Measurements from ENCODE around the gene NHLRC4. TPM values are rescaled to one million over a fixed set of nuclear protein-coding genes. Genes with fewer than 3 reads are reported as not detected.

NHLRC4 gene
- polyA plus RNA-seq, 1 donor (not counting 4 experiments of a cell fraction or from before 2014, with no cell fraction given): 0.10 TPM

DNA sequence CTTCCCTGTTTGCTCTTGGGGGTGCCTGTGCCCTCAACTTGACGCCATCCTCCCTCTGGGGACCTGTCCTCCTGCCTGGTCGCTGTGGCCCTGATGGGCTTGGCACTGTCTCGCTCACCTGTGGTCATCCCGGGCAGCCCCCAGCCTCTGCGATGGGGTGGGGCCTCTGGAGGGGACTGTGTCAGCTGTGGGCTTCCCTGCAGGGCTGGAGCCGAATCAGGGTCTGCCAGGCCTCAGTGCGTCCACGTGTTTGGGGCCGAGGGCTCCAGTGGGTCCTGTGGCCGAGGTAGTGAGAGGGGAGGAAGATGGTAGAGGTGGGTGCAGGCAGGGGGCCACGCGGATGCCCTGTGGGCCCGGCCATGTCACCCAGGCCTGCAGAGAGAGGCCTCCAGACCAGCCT is 11.0 kb downstream of the NHLRC4 start:
- Histone ChIP-seq H3K27me3 (ENCODE audit: control insufficient read depth, extremely low read depth, insufficient read depth, low read length) (no peaks in the 10 kb centered on the region), H3K9me3 (ENCODE audit: control insufficient read depth, low read depth, low read length) (no peaks in the 10 kb centered on the region), H3K36me3 (ENCODE audit: control insufficient read depth in 2 of 2, extremely low read depth in 1 of 2, insufficient read depth in 2 of 2, low read length in 2 of 2) (peaks cover 8 to 9% of the 10 kb centered on the region in 2 experiments), H3K9ac (ENCODE audit: control insufficient read depth, extremely low read depth, insufficient read depth, low read length) (no peak overlapping the region), H3K4me2 (ENCODE audit: control insufficient read depth, extremely low read depth, insufficient read depth, low read depth, low read length) (no peak overlapping the region), H2AFZ (ENCODE audit: control insufficient read depth, low read length) (no peak overlapping the region), H3K27ac (ENCODE audit: control insufficient read depth, insufficient read depth, low read length) (no peak overlapping the region), H4K20me1 (ENCODE audit: control insufficient read depth, extremely low read depth, insufficient read depth, low read length) (no peaks in the 10 kb centered on the region), H3K4me3 (ENCODE audit: control insufficient read depth in 2 of 3, extremely low read depth in 1 of 3, insufficient read depth in 2 of 3, low read depth in 1 of 3, low read length in 3 of 3) (no peak overlapping the region), H3K79me2 (ENCODE audit: control insufficient read depth, insufficient read depth, low read length) (no peaks in the 10 kb centered on the region), H3K4me1 (ENCODE audit: control insufficient read depth, extremely low read depth, insufficient read depth, low read length) (no peaks in the 10 kb centered on the region), H3K9me1 (ENCODE audit: control insufficient read depth, extremely low read depth, insufficient read depth, low read length) (no peaks in the 10 kb centered on the region)
- dilution Hi-C loops (cut with MboI; ENCODE audit: extremely low pct_ligation_motif_present, low sequenced_read_pairs): no loop called here
- DNase-seq (ENCODE audit: low read depth, low spot score) (no peak), FAIRE-seq (no peak)
- TF ChIP-seq EZH2 (IDR thresholded peaks at IDR 0.05; ENCODE audit: low read length): no peak
- TF ChIP-seq, protein P1, sequence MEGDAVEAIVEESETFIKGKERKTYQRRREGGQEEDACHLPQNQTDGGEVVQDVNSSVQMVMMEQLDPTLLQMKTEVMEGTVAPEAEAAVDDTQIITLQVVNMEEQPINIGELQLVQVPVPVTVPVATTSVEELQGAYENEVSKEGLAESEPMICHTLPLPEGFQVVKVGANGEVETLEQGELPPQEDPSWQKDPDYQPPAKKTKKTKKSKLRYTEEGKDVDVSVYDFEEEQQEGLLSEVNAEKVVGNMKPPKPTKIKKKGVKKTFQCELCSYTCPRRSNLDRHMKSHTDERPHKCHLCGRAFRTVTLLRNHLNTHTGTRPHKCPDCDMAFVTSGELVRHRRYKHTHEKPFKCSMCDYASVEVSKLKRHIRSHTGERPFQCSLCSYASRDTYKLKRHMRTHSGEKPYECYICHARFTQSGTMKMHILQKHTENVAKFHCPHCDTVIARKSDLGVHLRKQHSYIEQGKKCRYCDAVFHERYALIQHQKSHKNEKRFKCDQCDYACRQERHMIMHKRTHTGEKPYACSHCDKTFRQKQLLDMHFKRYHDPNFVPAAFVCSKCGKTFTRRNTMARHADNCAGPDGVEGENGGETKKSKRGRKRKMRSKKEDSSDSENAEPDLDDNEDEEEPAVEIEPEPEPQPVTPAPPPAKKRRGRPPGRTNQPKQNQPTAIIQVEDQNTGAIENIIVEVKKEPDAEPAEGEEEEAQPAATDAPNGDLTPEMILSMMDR (optimal IDR thresholded peaks at IDR 0.05 in 1 of 3, IDR thresholded peaks at IDR 0.05 in 1 of 3, conservative IDR thresholded peaks at IDR 0.05 in 1 of 3; ENCODE audit: extremely low read depth in 1 of 3, insufficient read depth in 2 of 3, low read length in 3 of 3): no peak

DNA sequence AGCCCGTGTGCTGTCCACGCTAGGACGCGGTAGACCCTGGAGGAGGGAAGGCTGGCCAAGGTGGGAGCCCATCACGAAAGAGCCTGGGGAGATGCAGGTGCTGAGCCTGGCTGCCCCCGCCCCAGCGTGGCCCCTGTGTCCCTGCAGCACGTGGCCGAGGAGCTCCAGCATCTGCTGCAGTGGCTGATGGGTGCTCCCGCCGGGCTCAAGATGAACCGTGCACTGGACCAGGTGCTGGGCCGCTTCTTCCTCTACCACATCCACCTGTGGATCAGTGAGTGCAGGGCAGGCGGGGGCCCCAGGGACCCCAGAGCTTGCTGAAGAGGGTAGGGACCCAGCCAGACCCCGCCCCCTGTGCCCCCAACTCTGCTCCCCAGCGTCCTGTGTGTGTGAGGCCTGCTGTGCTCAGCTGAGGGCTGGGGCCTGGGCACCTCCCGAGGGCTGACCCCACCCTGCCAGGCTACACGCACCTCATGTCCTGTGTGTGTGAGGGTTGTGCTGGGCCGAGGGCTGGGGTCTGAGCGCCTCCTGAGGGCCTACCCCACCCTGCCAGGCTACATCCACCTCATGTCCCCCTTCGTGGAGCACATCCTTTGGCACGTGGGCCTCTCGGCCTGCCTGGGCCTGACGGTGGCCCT is 11.5 kb downstream of the NHLRC4 start:
- H3K79me2 ChIP-seq (ENCODE audit: control insufficient read depth, insufficient read depth, low read length): no peaks in the 10 kb centered on the region
- no peaks in the 10 kb centered on the region for H3K4me1 ChIP-seq (ENCODE audit: control insufficient read depth, extremely low read depth, insufficient read depth, low read length)
- no peak overlapping the region for H3K27ac ChIP-seq (ENCODE audit: control insufficient read depth, insufficient read depth, low read length)
- H3K36me3 ChIP-seq (ENCODE audit: control insufficient read depth in 2 of 2, extremely low read depth in 1 of 2, insufficient read depth in 2 of 2, low read length in 2 of 2): peaks cover 9% of the 10 kb centered on the region in 2 experiments
- TF ChIP-seq, protein P1 (optimal IDR thresholded peaks at IDR 0.05 in 1 of 3, IDR thresholded peaks at IDR 0.05 in 1 of 3, conservative IDR thresholded peaks at IDR 0.05 in 1 of 3; ENCODE audit: extremely low read depth in 1 of 3, insufficient read depth in 2 of 3, low read length in 3 of 3): no peak
- no peak for TF ChIP-seq EZH2 (IDR thresholded peaks at IDR 0.05; ENCODE audit: low read length)
- no peak overlapping the region for H3K4me3 ChIP-seq (ENCODE audit: control insufficient read depth in 2 of 3, extremely low read depth in 1 of 3, insufficient read depth in 2 of 3, low read depth in 1 of 3, low read length in 3 of 3)
- no peaks in the 10 kb centered on the region for H3K9me3 ChIP-seq (ENCODE audit: control insufficient read depth, low read depth, low read length)
- H3K9ac ChIP-seq (ENCODE audit: control insufficient read depth, extremely low read depth, insufficient read depth, low read length): no peak overlapping the region
- no peak overlapping the region for H2AFZ ChIP-seq (ENCODE audit: control insufficient read depth, low read length)
- DNase-seq (ENCODE audit: low read depth, low spot score): no peak
- FAIRE-seq: no peak
- H3K27me3 ChIP-seq (ENCODE audit: control insufficient read depth, extremely low read depth, insufficient read depth, low read length): no peaks in the 10 kb centered on the region
- H3K4me2 ChIP-seq (ENCODE audit: control insufficient read depth, extremely low read depth, insufficient read depth, low read depth, low read length): no peak overlapping the region
- no peaks in the 10 kb centered on the region for H3K9me1 ChIP-seq (ENCODE audit: control insufficient read depth, extremely low read depth, insufficient read depth, low read length)
- dilution Hi-C loops (cut with MboI; ENCODE audit: extremely low pct_ligation_motif_present, low sequenced_read_pairs): no loop called here
- H4K20me1 ChIP-seq (ENCODE audit: control insufficient read depth, extremely low read depth, insufficient read depth, low read length): no peaks in the 10 kb centered on the region
